B cell (primary cell): Measurements from ENCODE around the gene SLIT3. TPM values are rescaled to one million over a fixed set of nuclear protein-coding genes. Genes with fewer than 3 reads are reported as not detected.

Experiments
- ATAC-seq: fragments of 200-7000 bp; cut with Tn5 transposase; one replicate; pipeline ENCODE4 v1.10.0; 2021; ENCODE audit warnings: low read depth, mild to moderate bottlenecking, moderate number of reproducible peaks, moderate library complexity
- CTCF ChIA-PET: fragments of 350-600 bp; sonication (Branson Sonifier 250); formaldehyde crosslinking; loops from one replicate; lab custom pipeline; 2021; ENCODE audit warnings: antibody characterized with exemption, inconsistent platforms; lab: Charles Lee
- POLR2A ChIA-PET: fragments of 350-600 bp; sonication (Branson Sonifier 250); formaldehyde crosslinking; loops from one replicate; lab custom pipeline; 2021; ENCODE audit warnings: antibody characterized with exemption; lab: Charles Lee
- DNase-seq: peaks from one replicate; pipeline ENCODE4 v3.0.0; 2013
- H2AFZ ChIP-seq: 2 replicates; pipeline ENCODE4 v1.6.1; 2012; ENCODE audit warnings: mild to moderate bottlenecking, low read depth, low read length; ENCODE audit not compliant: insufficient read depth, poor library complexity, severe bottlenecking
- H3K27ac ChIP-seq, 2 donors: 1 replicate in 1 of 2; 2 replicates in 1 of 2; pipeline ENCODE4 v1.5.1; 2012 to 2013; ENCODE audit warnings: low read length in 2 of 2, mild to moderate bottlenecking in 2 of 2, moderate library complexity in 1 of 2
- H3K27me3 ChIP-seq, 4 experiments: fragments of 200-600 bp in 1 of 4; sonication (generic) in 1 of 4; replicated peaks in 1 of 4; 1 replicate in 2 of 4; 2 replicates in 2 of 4; pipeline versions ENCODE4 v1.6.1 to v1.7.0; 2013 to 2016; ENCODE audit warnings: low read length in 3 of 4, mild to moderate bottlenecking in 2 of 4, mixed read lengths in 1 of 4, moderate library complexity in 1 of 4; ENCODE audit not compliant: insufficient read depth in 4 of 4, control insufficient read depth in 3 of 4; ENCODE audit errors: control extremely low read depth in 1 of 4
- H3K36me3 ChIP-seq, 2 experiments: replicated peaks in 1 of 2; 1 replicate in 1 of 2; 2 replicates in 1 of 2; pipeline versions ENCODE4 v1.6.1 to v1.7.1; 2013; ENCODE audit warnings: low read length in 1 of 2; ENCODE audit not compliant: insufficient read depth in 2 of 2, control insufficient read depth in 1 of 2; ENCODE audit errors: control extremely low read depth in 1 of 2, extremely low read depth in 1 of 2
- H3K4me1 ChIP-seq, 2 donors: fragments of 200-600 bp in 1 of 2; sonication (generic) in 1 of 2; 1 replicate in 1 of 2; 2 replicates in 1 of 2; pipeline versions ENCODE4 v1.5.1 to v1.6.1; 2013 to 2017; ENCODE audit warnings: low read length in 2 of 2; ENCODE audit not compliant: control insufficient read depth in 2 of 2, insufficient read depth in 2 of 2
- H3K4me2 ChIP-seq: replicated peaks from 2 replicates; pipeline ENCODE3; 2012; ENCODE audit warnings: mild to moderate bottlenecking, low read depth, low read length; ENCODE audit not compliant: poor library complexity, severe bottlenecking
- H3K4me3 ChIP-seq, 5 experiments: fragments of 200-600 bp in 1 of 5; sonication (generic) in 1 of 5; 1 replicate in 3 of 5; 2 replicates in 2 of 5; pipeline versions ENCODE4 v1.5.1 to v1.7.0; 2011 to 2016; ENCODE audit warnings: low read length in 4 of 5, mild to moderate bottlenecking in 4 of 5, low read depth in 2 of 5, control low read depth in 1 of 5, moderate library complexity in 1 of 5; ENCODE audit not compliant: insufficient read depth in 1 of 5; ENCODE audit errors: control extremely low read depth in 1 of 5, extremely low read depth in 1 of 5
- H3K79me2 ChIP-seq: fragments of 200-600 bp; sonication (generic); one replicate; pipeline ENCODE4 v1.6.0; 2016; ENCODE audit warnings: low read length; ENCODE audit not compliant: control insufficient read depth, insufficient read depth
- H3K9ac ChIP-seq: fragments of 200-600 bp; sonication (generic); 2 replicates; pipeline ENCODE4 v1.6.1; 2017; ENCODE audit warnings: mild to moderate bottlenecking, low read length, moderate library complexity
- H3K9me3 ChIP-seq, 3 donors: one replicate each; pipeline versions ENCODE4 v1.6.1 to v1.7.1; 2013; ENCODE audit warnings: low read length in 2 of 3; ENCODE audit not compliant: control insufficient read depth in 2 of 3, insufficient read depth in 1 of 3; ENCODE audit errors: control extremely low read depth in 1 of 3
- H4K20me1 ChIP-seq: 2 replicates; pipeline ENCODE4 v1.6.0; 2012; ENCODE audit warnings: mild to moderate bottlenecking, low read length; ENCODE audit not compliant: insufficient read depth, control insufficient read depth, poor library complexity, severe bottlenecking
- H3K27ac Mint-ChIP-seq: one replicate; pipeline ENCODE4 v1.8.0; 2021; ENCODE audit warnings: mixed read lengths
- H3K27me3 Mint-ChIP-seq: one replicate; pipeline ENCODE4 v1.8.0; 2021; ENCODE audit warnings: mixed read lengths
- H3K4me1 Mint-ChIP-seq: one replicate; pipeline ENCODE4 v1.8.0; 2021; ENCODE audit warnings: mixed read lengths
- H3K4me3 Mint-ChIP-seq: one replicate; pipeline ENCODE4 v1.8.0; 2021; ENCODE audit warnings: mixed read lengths
- H3K9me3 Mint-ChIP-seq: one replicate; pipeline ENCODE4 v1.8.0; 2022; ENCODE audit warnings: mixed read lengths; ENCODE audit not compliant: insufficient read depth
- CTCF ChIP-seq: fragments of 200-600 bp; IDR thresholded peaks from one replicate; pipeline ENCODE4 v1.8.0; 2022; ENCODE audit warnings: antibody characterized with exemption, mild to moderate bottlenecking
- EZH2 ChIP-seq: IDR thresholded peaks from 2 replicates; pipeline ENCODE4 v1.6.1; 2012; ENCODE audit warnings: borderline replicate concordance, low read depth, mild to moderate bottlenecking, moderate library complexity, low read length; ENCODE audit not compliant: insufficient read depth, poor library complexity, severe bottlenecking
- WGBS: methylation state at CpG from one replicate; pipeline ENCODE4 v1.1.5; 2013; ENCODE audit warnings: missing lambda C conversion rate; ENCODE audit not compliant: insufficient coverage; 5-methylcytosine and 5-hydroxymethylcytosine counted together
- intact Hi-C: fragments of 100-400 bp; cut with micrococcal nuclease; formaldehyde crosslinking; loops from one replicate; pipeline ENCODE4 v1.10.0; 2022
- polyA plus RNA-seq: library from polyadenylated mRNA; depleted of rRNA; stranded (reverse); fragments of >200 nt; gene quantifications from 2 replicates; pipeline ENCODE4 v1.2.3, GENCODE V29; 2012
- total RNA-seq, 2 donors: library from RNA; stranded (reverse); fragments of 120-200 nt in 1 of 2; gene quantifications; 1 replicate in 1 of 2; 2 replicates in 1 of 2; pipeline versions ENCODE4 v1.2.3 to v1.2.4, GENCODE V29; 2013 to 2022

SLIT3 gene
- total and polyA plus RNA-seq, 2 donors (not counting 1 experiment from before 2014, with no cell fraction given), result not detected

- no peak overlapping the region for H3K9ac ChIP-seq
- H3K9me3 Mint-ChIP-seq, result no peaks in the 10 kb centered on the region
- 42% methylated on average over 5 of the region's 5 CpGs for WGBS
- H3K4me3 ChIP-seq, result no peak overlapping the region
- no peak overlapping the region for H3K4me2 ChIP-seq
- H3K79me2 ChIP-seq, result no peaks in the 10 kb centered on the region
- H3K27me3 Mint-ChIP-seq, result peaks cover 4% of the 10 kb centered on the region
- DNase-seq, result no peak
- no peak for TF ChIP-seq EZH2
- peak; percentile 45 for TF ChIP-seq CTCF
- ChIA-PET POLR2A (no interaction called here), CTCF (interaction anchor here (1.0 kb wide), 1 partner anchor 40 kb away, joined by 3 read pairs; no protein-coding TSS in a partner anchor)
- no peak overlapping the region for H2AFZ ChIP-seq
- no peaks in the 10 kb centered on the region for H3K36me3 ChIP-seq
- no peaks in the 10 kb centered on the region for H3K27me3 ChIP-seq
- intact Hi-C loops, result no loop called here
- H3K4me1 ChIP-seq, result no peaks in the 10 kb centered on the region
- no peak overlapping the region for H3K4me3 Mint-ChIP-seq
- no peak overlapping the region for H3K27ac ChIP-seq
- no peak overlapping the region for H3K27ac Mint-ChIP-seq
- H4K20me1 ChIP-seq, result no peaks in the 10 kb centered on the region
- H3K4me1 Mint-ChIP-seq, result no peaks in the 10 kb centered on the region
- no peaks in the 10 kb centered on the region for H3K9me3 ChIP-seq
- no peak for ATAC-seq
Measured at GRCh38 chr5:168947212-168947868, 353.6 kb downstream of the SLIT3 start.

- Histone ChIP-seq H3K9me3 (peaks cover 0 to 2% (median 0%) of the 10 kb centered on the region in 3 donors), H3K4me3 (no peak overlapping the region), H3K4me2 (no peak overlapping the region), H4K20me1 (no peaks in the 10 kb centered on the region), H3K36me3 (no peaks in the 10 kb centered on the region), H3K27ac (no peak overlapping the region), H3K27me3 (no peaks in the 10 kb centered on the region), H3K79me2 (no peaks in the 10 kb centered on the region), H3K4me1 (no peaks in the 10 kb centered on the region), H3K9ac (no peak overlapping the region), H2AFZ (no peak overlapping the region)
- no peaks in the 10 kb centered on the region for H3K27me3 Mint-ChIP-seq
- ATAC-seq (no peak), DNase-seq (no peak)
- no peaks in the 10 kb centered on the region for H3K4me1 Mint-ChIP-seq
- WGBS, result 92% methylated on average over 6 of the region's 6 CpGs
- TF ChIP-seq CTCF (no peak), EZH2 (no peak)
- ChIA-PET CTCF (no interaction called here), POLR2A (no interaction called here)
- H3K9me3 Mint-ChIP-seq, result no peaks in the 10 kb centered on the region
- H3K4me3 Mint-ChIP-seq, result no peak overlapping the region
- H3K27ac Mint-ChIP-seq, result no peak overlapping the region
- intact Hi-C loops, result no loop called here
Measured at GRCh38 chr5:168946363-168946762, 354.6 kb downstream of the SLIT3 start.
